ENCODE results near the gene NTM. TPM values are rescaled to one million over a fixed set of nuclear protein-coding genes. Genes with fewer than 3 reads are reported as not detected.

NTM gene
- polyA plus RNA-seq, 1 donor from 2014 or later: not detected

- Mint-ChIP-seq H3K27ac (peak overlapping the region in 1 of 3 donors; percentile 12), H3K36me3 (no peaks in the 10 kb centered on the region), H3K27me3 (peaks cover 21% of the 10 kb centered on the region), H3K4me1 (peaks cover 0 to 2% (median 0%) of the 10 kb centered on the region in 3 donors), H3K4me3 (no peak overlapping the region), H3K9me3 (peaks cover 0 to 2% (median 0%) of the 10 kb centered on the region in 3 donors)
These were observed 542.9 kb downstream of the NTM start for GRCh38 chr11:131913267-131913666.

- no peak overlapping the region for H3K27ac Mint-ChIP-seq
- peaks cover 0 to 2% (median 0%) of the 10 kb centered on the region in 3 donors for H3K9me3 Mint-ChIP-seq
- peaks cover 0 to 2% (median 0%) of the 10 kb centered on the region in 3 donors for H3K4me1 Mint-ChIP-seq
- no peak overlapping the region for H3K4me3 Mint-ChIP-seq
- H3K36me3 Mint-ChIP-seq: no peaks in the 10 kb centered on the region
- H3K27me3 Mint-ChIP-seq: peaks cover 15% of the 10 kb centered on the region
These were observed 544.0 kb downstream of the NTM start for GRCh38 chr11:131914361-131914774.

- peaks cover 1% of the 10 kb centered on the region for H3K36me3 Mint-ChIP-seq
- H3K4me1 Mint-ChIP-seq: no peaks in the 10 kb centered on the region
- H3K27ac Mint-ChIP-seq: no peak overlapping the region
- no peak overlapping the region for H3K4me3 Mint-ChIP-seq
- H3K9me3 Mint-ChIP-seq: peaks cover 0 to 2% (median 0%) of the 10 kb centered on the region in 3 donors
- H3K27me3 Mint-ChIP-seq: peaks cover 8% of the 10 kb centered on the region
These were observed 546.2 kb downstream of the NTM start for GRCh38 chr11:131916638-131917037.

- Mint-ChIP-seq H3K27me3 (peaks cover 1% of the 10 kb centered on the region), H3K9me3 (peaks cover 0 to 6% (median 0%) of the 10 kb centered on the region in 3 donors), H3K4me1 (no peaks in the 10 kb centered on the region), H3K36me3 (peaks cover 1% of the 10 kb centered on the region), H3K4me3 (no peak overlapping the region), H3K27ac (no peak overlapping the region)
These were observed 547.4 kb downstream of the NTM start for GRCh38 chr11:131917634-131918384.

- Mint-ChIP-seq H3K4me1 (no peaks in the 10 kb centered on the region), H3K9me3 (peaks cover 0 to 6% (median 0%) of the 10 kb centered on the region in 3 donors), H3K27me3 (peaks cover 1% of the 10 kb centered on the region), H3K36me3 (peaks cover 1% of the 10 kb centered on the region), H3K27ac (no peak overlapping the region), H3K4me3 (no peak overlapping the region)
These were observed 548.2 kb downstream of the NTM start for GRCh38 chr11:131918663-131919062.

- Mint-ChIP-seq H3K4me3 (no peak overlapping the region), H3K9me3 (peaks cover 0 to 7% (median 3%) of the 10 kb centered on the region in 3 donors), H3K27ac (no peak overlapping the region), H3K4me1 (no peaks in the 10 kb centered on the region), H3K36me3 (peaks cover 1% of the 10 kb centered on the region), H3K27me3 (peaks cover 1% of the 10 kb centered on the region)
These were observed 551.8 kb downstream of the NTM start for GRCh38 chr11:131922220-131922619.

GRCh38 chr11:131923309-131923708, 552.9 kb downstream of the NTM start:
- H3K27ac Mint-ChIP-seq: no peak overlapping the region
- H3K36me3 Mint-ChIP-seq: peaks cover 1% of the 10 kb centered on the region
- H3K27me3 Mint-ChIP-seq: peaks cover 1% of the 10 kb centered on the region
- H3K4me3 Mint-ChIP-seq: no peak overlapping the region
- H3K4me1 Mint-ChIP-seq: no peaks in the 10 kb centered on the region
- peaks cover 0 to 7% (median 3%) of the 10 kb centered on the region in 3 donors for H3K9me3 Mint-ChIP-seq

GRCh38 chr11:131924001-131924400, 553.6 kb downstream of the NTM start:
- H3K27me3 Mint-ChIP-seq: peaks cover 1% of the 10 kb centered on the region
- peaks cover 0 to 7% (median 3%) of the 10 kb centered on the region in 3 donors for H3K9me3 Mint-ChIP-seq
- no peak overlapping the region for H3K4me3 Mint-ChIP-seq
- no peak overlapping the region for H3K27ac Mint-ChIP-seq
- H3K36me3 Mint-ChIP-seq: peaks cover 1% of the 10 kb centered on the region
- no peaks in the 10 kb centered on the region for H3K4me1 Mint-ChIP-seq

- Mint-ChIP-seq H3K4me1 (no peaks in the 10 kb centered on the region), H3K27me3 (no peaks in the 10 kb centered on the region), H3K27ac (no peak overlapping the region), H3K4me3 (no peak overlapping the region), H3K36me3 (peaks cover 1% of the 10 kb centered on the region), H3K9me3 (peaks cover 0 to 7% (median 3%) of the 10 kb centered on the region in 3 donors)
These were observed 554.2 kb downstream of the NTM start for GRCh38 chr11:131924457-131925201.

GRCh38 chr11:131925829-131926228, 555.4 kb downstream of the NTM start:
- H3K36me3 Mint-ChIP-seq: no peaks in the 10 kb centered on the region
- no peaks in the 10 kb centered on the region for H3K4me1 Mint-ChIP-seq
- peaks cover 0 to 7% (median 3%) of the 10 kb centered on the region in 3 donors for H3K9me3 Mint-ChIP-seq
- H3K27me3 Mint-ChIP-seq: no peaks in the 10 kb centered on the region
- no peak overlapping the region for H3K27ac Mint-ChIP-seq
- no peak overlapping the region for H3K4me3 Mint-ChIP-seq

GRCh38 chr11:131928992-131929391, 558.6 kb downstream of the NTM start:
- H3K4me1 Mint-ChIP-seq: no peaks in the 10 kb centered on the region
- H3K36me3 Mint-ChIP-seq: no peaks in the 10 kb centered on the region
- H3K9me3 Mint-ChIP-seq: peaks cover 0 to 5% (median 4%) of the 10 kb centered on the region in 3 donors
- H3K27me3 Mint-ChIP-seq: no peaks in the 10 kb centered on the region
- H3K27ac Mint-ChIP-seq: no peak overlapping the region
- H3K4me3 Mint-ChIP-seq: no peak overlapping the region

- no peaks in the 10 kb centered on the region for H3K27me3 Mint-ChIP-seq
- H3K4me3 Mint-ChIP-seq: no peak overlapping the region
- H3K4me1 Mint-ChIP-seq: no peaks in the 10 kb centered on the region
- peaks cover 0 to 2% (median 2%) of the 10 kb centered on the region in 3 donors for H3K9me3 Mint-ChIP-seq
- no peaks in the 10 kb centered on the region for H3K36me3 Mint-ChIP-seq
- H3K27ac Mint-ChIP-seq: no peak overlapping the region
These were observed 562.3 kb downstream of the NTM start for GRCh38 chr11:131932584-131933325.

- Mint-ChIP-seq H3K27ac (no peak overlapping the region), H3K27me3 (no peaks in the 10 kb centered on the region), H3K4me3 (no peak overlapping the region)
These were observed 563.6 kb downstream of the NTM start for GRCh38 chr11:131934006-131934405.

GRCh38 chr11:131938351-131938751, 567.9 kb downstream of the NTM start:
- H3K4me3 Mint-ChIP-seq: no peak overlapping the region
- no peaks in the 10 kb centered on the region for H3K27me3 Mint-ChIP-seq
- H3K27ac Mint-ChIP-seq: no peak overlapping the region
- H3K4me1 Mint-ChIP-seq: no peaks in the 10 kb centered on the region
- H3K36me3 Mint-ChIP-seq: no peaks in the 10 kb centered on the region
- H3K9me3 Mint-ChIP-seq: peaks cover 0 to 5% (median 3%) of the 10 kb centered on the region in 3 donors

More at GRCh38 chr11:131934006-131934405, 563.6 kb downstream of the NTM start:
- Mint-ChIP-seq H3K36me3 (no peaks in the 10 kb centered on the region), H3K4me1 (no peaks in the 10 kb centered on the region), H3K9me3 (peaks cover 2 to 5% (median 3%) of the 10 kb centered on the region in 3 donors)

- H3K4me1 Mint-ChIP-seq: no peaks in the 10 kb centered on the region
- H3K27me3 Mint-ChIP-seq: no peaks in the 10 kb centered on the region
- no peak overlapping the region for H3K4me3 Mint-ChIP-seq
- peaks cover 0 to 7% (median 3%) of the 10 kb centered on the region in 3 donors for H3K9me3 Mint-ChIP-seq
- no peak overlapping the region for H3K27ac Mint-ChIP-seq
- H3K36me3 Mint-ChIP-seq: no peaks in the 10 kb centered on the region
These were observed 569.7 kb downstream of the NTM start for GRCh38 chr11:131940126-131940525.

All from IgD-negative memory B cell (primary cell).